Measurements from ENCODE around the gene KCTD13. TPM values are rescaled to one million over a fixed set of nuclear protein-coding genes. Genes with fewer than 3 reads are reported as not detected.
A peak's percentile ranks its signal among the peaks of the same experiment; 100 is the strongest.
"Not testable (repeated sequence)": the region's sequence is repeated elsewhere in the genome, so short reads cannot be mapped to it uniquely, and the experiment has no call there.

KCTD13 gene
- polyA plus RNA-seq, 2 of the 4 experiments (the other 2 are of a cell fraction) = 12.7 to 14.6 TPM

DNA sequence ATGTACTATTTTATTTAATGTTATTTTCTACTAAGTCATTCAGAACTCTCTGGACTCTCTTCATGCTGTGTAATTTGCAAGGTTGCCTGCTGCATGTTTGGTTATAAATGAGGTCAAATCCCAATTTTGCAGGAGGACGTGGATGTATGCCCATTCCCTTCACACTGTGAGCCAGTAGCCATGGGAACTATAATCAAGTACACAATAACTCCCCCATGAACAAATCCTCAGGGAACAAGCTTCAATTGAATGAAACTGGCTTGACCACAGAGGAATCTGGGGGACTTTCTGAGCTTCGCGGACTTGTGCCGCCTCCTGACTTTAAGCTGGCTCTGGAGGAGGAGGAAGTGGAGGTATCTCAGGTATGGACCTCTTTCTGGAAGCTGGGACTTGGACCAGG is 14.6 kb upstream of the KCTD13 start:
- 91% methylated on average over 4 of the region's 4 CpGs for WGBS (ENCODE audit: missing lambda C conversion rate)
- POLR2A ChIA-PET = no interaction called here
- Histone ChIP-seq H3K9me3 (no peaks in the 10 kb centered on the region), H3K4me2 (no peak overlapping the region), H3K4me1 (peaks cover 24% of the 10 kb centered on the region), H3K4me3 (no peak overlapping the region), H3K27ac (peak overlapping the region in 1 of 2 experiments; percentile 94; a peak in 2 of 6 replicates)
- ATAC-seq (no peak), FAIRE-seq (no peak), DNase-seq (ENCODE audit: low read depth in 1 of 2, low spot score in 1 of 2) (no peak)
- TF ChIP-seq PHF8 (IDR thresholded peaks at IDR 0.05; ENCODE audit: borderline replicate concordance, low read depth) (no peak), POLR2A (IDR thresholded peaks at IDR 0.05; ENCODE audit: low read length) (no peak), ESRRA (IDR thresholded peaks at IDR 0.05; ENCODE audit: borderline replicate concordance, low read length) (no peak), HOXB13 (CRISPR knock-in tag; IDR thresholded peaks at IDR 0.05; ENCODE audit: low read depth) (no peak), JUN (IDR thresholded peaks at IDR 0.05) (no peak), NPAS2 (CRISPR knock-in tag; IDR thresholded peaks at IDR 0.05; ENCODE audit: borderline replicate concordance) (no peak), HMGXB4 (CRISPR knock-in tag; IDR thresholded peaks at IDR 0.05; ENCODE audit: borderline replicate concordance) (no peak), POLR2AphosphoS2 (conservative IDR thresholded peaks at IDR 0.05; ENCODE audit: low read length) (no peak), FOSL2 (IDR thresholded peaks at IDR 0.05) (no peak), FOSL2 (CRISPR knock-in tag; IDR thresholded peaks at IDR 0.05) (no peak), HES2 (IDR thresholded peaks at IDR 0.05) (no peak), GATA3 (IDR thresholded peaks at IDR 0.05; ENCODE audit: borderline replicate concordance) (no peak), RARB (CRISPR knock-in tag; IDR thresholded peaks at IDR 0.05) (no peak), FOSB (CRISPR knock-in tag; IDR thresholded peaks at IDR 0.05) (no peak), HOXA7 (CRISPR knock-in tag; IDR thresholded peaks at IDR 0.05) (no peak), CBX2 (IDR thresholded peaks at IDR 0.05; ENCODE audit: borderline replicate concordance, low read depth) (no peak)
- TF ChIP-seq, protein P1, sequence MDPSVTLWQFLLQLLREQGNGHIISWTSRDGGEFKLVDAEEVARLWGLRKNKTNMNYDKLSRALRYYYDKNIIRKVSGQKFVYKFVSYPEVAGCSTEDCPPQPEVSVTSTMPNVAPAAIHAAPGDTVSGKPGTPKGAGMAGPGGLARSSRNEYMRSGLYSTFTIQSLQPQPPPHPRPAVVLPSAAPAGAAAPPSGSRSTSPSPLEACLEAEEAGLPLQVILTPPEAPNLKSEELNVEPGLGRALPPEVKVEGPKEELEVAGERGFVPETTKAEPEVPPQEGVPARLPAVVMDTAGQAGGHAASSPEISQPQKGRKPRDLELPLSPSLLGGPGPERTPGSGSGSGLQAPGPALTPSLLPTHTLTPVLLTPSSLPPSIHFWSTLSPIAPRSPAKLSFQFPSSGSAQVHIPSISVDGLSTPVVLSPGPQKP (IDR thresholded peaks at IDR 0.05; ENCODE audit: low read depth, low read length) = no peak
- TF ChIP-seq, protein P2, sequence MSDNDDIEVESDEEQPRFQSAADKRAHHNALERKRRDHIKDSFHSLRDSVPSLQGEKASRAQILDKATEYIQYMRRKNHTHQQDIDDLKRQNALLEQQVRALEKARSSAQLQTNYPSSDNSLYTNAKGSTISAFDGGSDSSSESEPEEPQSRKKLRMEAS (IDR thresholded peaks at IDR 0.05) = no peak
- CTCF ChIA-PET = interaction anchor here (0.8 to 1.8 kb wide), 6 partner anchors 11 to 92 kb away, joined by 3 to 9 read pairs (median 4); partner anchors contain the start of gene TAOK2

DNA sequence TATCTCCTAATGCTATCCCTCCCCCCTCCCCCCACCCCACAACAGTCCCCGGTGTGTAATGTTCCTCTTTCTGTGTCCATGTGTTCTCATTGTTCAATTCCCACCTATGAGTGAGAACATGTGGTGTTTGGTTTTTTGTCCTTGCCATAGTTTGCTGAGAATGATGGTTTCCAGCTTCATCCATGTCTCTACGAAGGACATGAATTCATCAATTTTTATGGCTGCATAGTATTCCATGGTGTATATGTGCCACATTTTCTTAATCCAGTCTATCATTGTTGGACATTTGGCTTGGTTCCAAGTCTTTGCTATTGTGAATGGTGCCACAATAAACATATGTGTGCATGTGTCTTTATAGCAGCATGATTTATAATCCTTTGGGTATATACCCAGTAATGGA is 5.7 kb upstream of the KCTD13 start:
- FAIRE-seq, ATAC-seq, POLR2A ChIA-PET: not testable (repeated sequence)

GRCh38 chr16:29927070-29927905 is 1.3 kb upstream of the KCTD13 start:
- DNase-seq (ENCODE audit: low read depth in 1 of 2, low spot score in 1 of 2) (peak in 1 of 2 experiments; percentile 20), FAIRE-seq (no peak), ATAC-seq (no peak)
- Histone ChIP-seq H3K4me3 (peak overlapping the region; percentile 97), H3K27ac (peak overlapping the region; percentile 96 to 98), H3K9me3 (no peaks in the 10 kb centered on the region), H3K4me2 (peak overlapping the region; percentile 98), H3K4me1 (peaks cover 19% of the 10 kb centered on the region)
- 74% methylated on average over 12 of the region's 12 CpGs for WGBS (ENCODE audit: missing lambda C conversion rate)
- TF ChIP-seq NR3C1 (IDR thresholded peaks at IDR 0.05) (no peak), CEBPB (IDR thresholded peaks at IDR 0.05) (0 out of 4 replicates have a peak, but pooled peaks of 1 of the 2 experiments have one; percentile 8)
- POLR2A ChIA-PET = interaction anchor here (0.5 to 2.6 kb wide), 6 partner anchors 7 to 107 kb away, joined by 3 to 42 read pairs (median 12); partner anchors contain the start of genes ASPHD1, MVP, SEZ6L2 and TAOK2
- CTCF ChIA-PET = interaction anchor here (0.7 to 4.8 kb wide), 15 partner anchors 9 to 120 kb away, joined by 3 to 28 read pairs (median 3); partner anchors contain the start of genes PAGR1, TAOK2 and TMEM219

More for the DNA sequence above, 5.7 kb upstream of the KCTD13 start:
- H3K4me2 ChIP-seq; H3K9me3 ChIP-seq; DNase-seq (ENCODE audit: low read depth in 1 of 2, low spot score in 1 of 2); H3K4me1 ChIP-seq; H3K27ac ChIP-seq; H3K4me3 ChIP-seq: not testable (repeated sequence)
- 95% methylated on average over 2 of the region's 2 CpGs for WGBS (ENCODE audit: missing lambda C conversion rate)
- CTCF ChIA-PET = interaction anchor here (1.0 to 3.4 kb wide), 4 partner anchors 10 to 100 kb away, joined by 3 to 11 read pairs (median 4); no protein-coding TSS in a partner anchor

Data from A549 (cell line).